SW 1271 (cell line): Measurements from ENCODE around the gene GGT5.
"Not testable (repeated sequence)": the region's sequence is repeated elsewhere in the genome, so short reads cannot be mapped to it uniquely, and the experiment has no call there.

Experiments used
- DNase-seq, 2 experiments: peaks; one replicate each; lab custom pipeline; 2025; lab: John Stamatoyannopoulos, UW

Gene GGT5

GRCh38 chr22:24263479-24263878, 18.6 kb upstream of the GGT5 start:
- DNase-seq: not testable (repeated sequence)

- not testable (repeated sequence) for DNase-seq
These were observed 17.4 kb upstream of the GGT5 start for GRCh38 chr22:24262185-24262749.

- peak in 1 of 2 experiments; percentile 44 for DNase-seq
These were observed 14.6 kb upstream of the GGT5 start for GRCh38 chr22:24259459-24259858.

- DNase-seq: not testable (repeated sequence)
These were observed 11.9 kb upstream of the GGT5 start for GRCh38 chr22:24256736-24257135.

GRCh38 chr22:24256136-24256535, 11.3 kb upstream of the GGT5 start:
- DNase-seq: not testable (repeated sequence)

- not testable (repeated sequence) for DNase-seq
These were observed 8.2 kb upstream of the GGT5 start for GRCh38 chr22:24253126-24253525.

- not testable (repeated sequence) for DNase-seq
These were observed 6.4 kb upstream of the GGT5 start for GRCh38 chr22:24251286-24251685.

- not testable (repeated sequence) for DNase-seq
These were observed 4.5 kb upstream of the GGT5 start for GRCh38 chr22:24249413-24249812.

- not testable (repeated sequence) for DNase-seq
These were observed 3.7 kb upstream of the GGT5 start for GRCh38 chr22:24248611-24249010.

GRCh38 chr22:24247564-24248344, 2.9 kb upstream of the GGT5 start:
- peak; percentile 18 to 67 for DNase-seq

- no peak for DNase-seq
These were observed 2.2 kb upstream of the GGT5 start for GRCh38 chr22:24247011-24247507.

GRCh38 chr22:24245584-24246561, 991 bp upstream of the GGT5 start:
- DNase-seq: not testable (repeated sequence)

- no peak for DNase-seq
These were observed 616 bp downstream of the GGT5 start for GRCh38 chr22:24244144-24244787.

GRCh38 chr22:24243417-24243816, 1.5 kb downstream of the GGT5 start:
- not testable (repeated sequence) for DNase-seq

- not testable (repeated sequence) for DNase-seq
These were observed 3.7 kb downstream of the GGT5 start for GRCh38 chr22:24240985-24241692.

GRCh38 chr22:24240381-24240780, 4.5 kb downstream of the GGT5 start:
- no peak for DNase-seq

GRCh38 chr22:24238101-24238694, 6.7 kb downstream of the GGT5 start:
- not testable (repeated sequence) for DNase-seq

- no peak for DNase-seq
These were observed 8.2 kb downstream of the GGT5 start for GRCh38 chr22:24236656-24237055.

GRCh38 chr22:24235315-24235714, 9.6 kb downstream of the GGT5 start:
- DNase-seq: no peak

GRCh38 chr22:24233816-24234215, 11.1 kb downstream of the GGT5 start:
- DNase-seq: no peak

- no peak for DNase-seq
These were observed 11.6 kb downstream of the GGT5 start for GRCh38 chr22:24233235-24233634.
